Fibroblast of lung (primary cell): ENCODE measurements around the gene SPATA31D4.

Experiments used
- CTCF ChIP-seq, 2 donors: IDR thresholded peaks in 1 of 2; conservative IDR thresholded peaks in 1 of 2; 1 replicate in 1 of 2; 2 replicates in 1 of 2; pipeline ENCODE4 v1.5.1; 2011 to 2012; ENCODE audit warnings: low read length in 2 of 2, control low read depth in 1 of 2, inconsistent platforms in 1 of 2, low read depth in 1 of 2, mild to moderate bottlenecking in 1 of 2
- EZH2 ChIP-seq: IDR thresholded peaks from 2 replicates; pipeline ENCODE4 v1.5.1; 2012; ENCODE audit warnings: low read length, control low read depth, mild to moderate bottlenecking; ENCODE audit errors: missing control alignments

- TF ChIP-seq CTCF (conservative IDR thresholded peaks at IDR 0.05 in 1 of 2, IDR thresholded peaks at IDR 0.05 in 1 of 2; ENCODE audit: low read depth in 1 of 2, low read length in 2 of 2), result no peak
- TF ChIP-seq EZH2, result no peak
These were observed 35.8 kb upstream of the SPATA31D4 start for GRCh38 chr9:81892440-81892839.
